CD4-positive, CD25-positive, alpha-beta regulatory T cell (primary cell): ENCODE measurements around the gene SLC4A11. TPM values are rescaled to one million over a fixed set of nuclear protein-coding genes. Genes with fewer than 3 reads are reported as not detected.
A peak's percentile ranks its signal among the peaks of the same experiment; 100 is the strongest.

ENCODE experiments used
- ATAC-seq, 2 donors: fragments of 150-1000 bp; cut with Tn5 transposase; one replicate each; pipeline ENCODE4 v1.10.0; 2021; ENCODE audit warnings: low read depth in 2 of 2, moderate number of reproducible peaks in 2 of 2, moderate library complexity in 1 of 2
- DNase-seq, 3 donors: peaks; one replicate each; pipeline versions ENCODE4 v3.0.0 to v3.0.0-alpha.2; 2012 to 2022; ENCODE audit warnings: mixed read lengths in 1 of 3
- H3K27ac ChIP-seq: one replicate; pipeline ENCODE4 v1.7.0; 2013; ENCODE audit warnings: mild to moderate bottlenecking, low read length; ENCODE audit not compliant: insufficient read depth, poor library complexity, severe bottlenecking
- H3K27me3 ChIP-seq: one replicate; pipeline ENCODE4 v1.7.0; 2013; ENCODE audit warnings: low read length; ENCODE audit not compliant: control insufficient read depth, insufficient read depth
- H3K36me3 ChIP-seq: one replicate; pipeline ENCODE4 v1.7.0; 2013; ENCODE audit warnings: mild to moderate bottlenecking, low read length, moderate library complexity; ENCODE audit not compliant: control insufficient read depth, insufficient read depth
- H3K4me1 ChIP-seq: 2 replicates; pipeline ENCODE4 v1.7.0; 2013; ENCODE audit warnings: mild to moderate bottlenecking, low read length; ENCODE audit not compliant: insufficient read depth, control insufficient read depth, poor library complexity, severe bottlenecking
- H3K4me3 ChIP-seq: one replicate; pipeline ENCODE4 v1.7.0; 2013; ENCODE audit warnings: low read depth, mild to moderate bottlenecking, low read length, moderate library complexity
- H3K9me3 ChIP-seq, 2 experiments: 1 replicate in 1 of 2; 2 replicates in 1 of 2; pipeline ENCODE4 v1.7.0; 2013; ENCODE audit warnings: low read length in 2 of 2, mild to moderate bottlenecking in 1 of 2, moderate library complexity in 1 of 2; ENCODE audit not compliant: control insufficient read depth in 2 of 2
- H3K27ac Mint-ChIP-seq, 3 donors: one replicate each; pipeline ENCODE4 v1.8.0; 2020 to 2022; ENCODE audit warnings: mild to moderate bottlenecking in 3 of 3, mixed read lengths in 3 of 3, moderate library complexity in 2 of 3
- H3K27me3 Mint-ChIP-seq: one replicate; pipeline ENCODE4 v1.8.0; 2022; ENCODE audit warnings: mild to moderate bottlenecking, mixed read lengths
- H3K36me3 Mint-ChIP-seq: one replicate; pipeline ENCODE4 v1.8.0; 2020; ENCODE audit warnings: mixed read lengths
- H3K4me1 Mint-ChIP-seq, 4 donors: one replicate each; pipeline ENCODE4 v1.8.0; 2020 to 2022; ENCODE audit warnings: mixed read lengths in 4 of 4, mild to moderate bottlenecking in 1 of 4
- H3K4me3 Mint-ChIP-seq, 4 donors: one replicate each; pipeline ENCODE4 v1.8.0; 2020 to 2022; ENCODE audit warnings: mild to moderate bottlenecking in 4 of 4, mixed read lengths in 4 of 4, moderate library complexity in 3 of 4
- H3K9me3 Mint-ChIP-seq, 7 donors: one replicate each; pipeline ENCODE4 v1.8.0; 2020 to 2022; ENCODE audit warnings: mixed read lengths in 7 of 7, mild to moderate bottlenecking in 3 of 7, moderate library complexity in 2 of 7
- polyA plus RNA-seq, 4 donors: library from polyadenylated mRNA; unstranded; fragments of 300-500 nt; fragmentation: Illumina TruSeq; gene quantifications; one replicate each; pipeline ENCODE4 v1.2.3, GENCODE V29; 2021
- total RNA-seq: library from RNA; stranded (reverse); gene quantifications from one replicate; pipeline ENCODE4 v1.2.3, GENCODE V29; 2022

The SLC4A11 gene
- total and polyA plus RNA-seq, 5 donors from 2014 or later: 0.51 to 0.52 TPM; not detected in 3

DNA sequence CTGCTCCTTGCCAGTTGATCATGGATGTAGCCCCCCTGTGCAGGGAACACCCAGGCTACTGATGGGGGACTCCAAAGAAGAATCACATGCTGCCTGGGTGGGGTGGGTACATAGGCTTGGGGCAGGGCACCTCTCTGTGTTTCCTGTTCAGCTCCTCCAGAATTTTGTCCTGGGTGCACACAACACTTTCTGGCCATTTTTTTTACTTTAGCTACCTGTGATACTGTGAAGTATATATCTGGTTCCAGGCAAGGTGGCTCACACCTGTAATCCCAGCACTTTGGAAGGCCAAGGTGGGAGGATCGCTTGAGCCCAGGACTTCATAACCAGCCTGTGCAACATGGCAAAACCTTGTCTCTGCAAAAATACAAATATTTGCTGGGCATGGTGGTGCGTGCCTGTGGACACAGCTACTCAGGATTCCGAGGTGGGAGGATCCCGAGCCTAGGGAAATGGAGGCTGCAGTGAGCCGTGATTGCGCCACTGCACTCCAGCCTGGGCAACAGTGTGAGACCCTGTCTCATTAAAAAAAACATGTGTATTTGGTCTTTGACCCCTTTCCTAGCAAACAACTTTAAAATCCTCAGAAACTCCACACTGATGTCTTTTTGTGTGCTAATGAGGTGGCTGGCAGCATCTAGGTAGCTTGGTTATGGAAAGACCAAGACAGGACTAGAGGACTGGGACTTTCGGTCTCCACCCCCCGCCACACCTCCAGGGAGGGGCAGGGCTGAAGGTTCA lies 14.1 kb downstream of the SLC4A11 start:
- DNase-seq: no peak
- no peaks in the 10 kb centered on the region for H3K9me3 ChIP-seq
- H3K4me3 ChIP-seq: no peak overlapping the region
- Mint-ChIP-seq H3K27ac (peak overlapping the region in 1 of 3 donors; percentile 32), H3K27me3 (no peaks in the 10 kb centered on the region), H3K4me3 (no peak overlapping the region), H3K36me3 (peaks cover 6% of the 10 kb centered on the region), H3K4me1 (peaks cover 0 to 30% (median 6%) of the 10 kb centered on the region in 4 donors), H3K9me3 (no peaks in the 10 kb centered on the region)
- H3K4me1 ChIP-seq: peaks cover 12% of the 10 kb centered on the region
- peaks cover 28% of the 10 kb centered on the region for H3K36me3 ChIP-seq
- H3K27ac ChIP-seq: no peak overlapping the region
- no peak for ATAC-seq
- no peaks in the 10 kb centered on the region for H3K27me3 ChIP-seq

- peaks cover 0 to 30% (median 6%) of the 10 kb centered on the region in 4 donors for H3K4me1 Mint-ChIP-seq
- peaks cover 28% of the 10 kb centered on the region for H3K36me3 ChIP-seq
These were observed 14.9 kb downstream of the SLC4A11 start for GRCh38 chr20:3223994-3224680.

GRCh38 chr20:3223651-3223993 lies 15.4 kb downstream of the SLC4A11 start:
- H3K36me3 Mint-ChIP-seq: peaks cover 6% of the 10 kb centered on the region
- Histone ChIP-seq H3K9me3 (no peaks in the 10 kb centered on the region), H3K4me1 (peaks cover 14% of the 10 kb centered on the region), H3K27ac (no peak overlapping the region), H3K27me3 (no peaks in the 10 kb centered on the region), H3K4me3 (no peak overlapping the region), H3K36me3 (peaks cover 28% of the 10 kb centered on the region)
- no peak for ATAC-seq
- peak overlapping the region in 2 of 4 donors; percentile 21 to 61 for H3K4me3 Mint-ChIP-seq
- no peaks in the 10 kb centered on the region for H3K27me3 Mint-ChIP-seq
- no peaks in the 10 kb centered on the region for H3K9me3 Mint-ChIP-seq
- no peak for DNase-seq
- H3K27ac Mint-ChIP-seq: peak overlapping the region in 2 of 3 donors; percentile 64 to 78
- H3K4me1 Mint-ChIP-seq: peaks cover 0 to 31% (median 6%) of the 10 kb centered on the region in 4 donors

More at GRCh38 chr20:3223994-3224680, 14.9 kb downstream of the SLC4A11 start:
- no peak overlapping the region for H3K4me3 Mint-ChIP-seq
- H3K27ac ChIP-seq: no peak overlapping the region
- no peaks in the 10 kb centered on the region for H3K9me3 ChIP-seq
- H3K4me3 ChIP-seq: no peak overlapping the region
- no peaks in the 10 kb centered on the region for H3K9me3 Mint-ChIP-seq
- peaks cover 6% of the 10 kb centered on the region for H3K36me3 Mint-ChIP-seq
- H3K27ac Mint-ChIP-seq: peak overlapping the region in 2 of 3 donors; percentile 41 to 78
- no peaks in the 10 kb centered on the region for H3K27me3 Mint-ChIP-seq
- no peaks in the 10 kb centered on the region for H3K27me3 ChIP-seq
- no peak for DNase-seq
- H3K4me1 ChIP-seq: peaks cover 12% of the 10 kb centered on the region
- ATAC-seq: no peak

GRCh38 chr20:3222635-3223600 lies 16.1 kb downstream of the SLC4A11 start:
- Histone ChIP-seq H3K9me3 (no peaks in the 10 kb centered on the region), H3K4me1 (peaks cover 19% of the 10 kb centered on the region), H3K36me3 (peaks cover 28% of the 10 kb centered on the region), H3K27me3 (no peaks in the 10 kb centered on the region), H3K27ac (no peak overlapping the region), H3K4me3 (no peak overlapping the region)
- Mint-ChIP-seq H3K27me3 (no peaks in the 10 kb centered on the region), H3K36me3 (peaks cover 6% of the 10 kb centered on the region), H3K4me3 (peak overlapping the region in 2 of 4 donors; percentile 32 to 61), H3K9me3 (no peaks in the 10 kb centered on the region), H3K4me1 (peaks cover 0 to 35% (median 6%) of the 10 kb centered on the region in 4 donors), H3K27ac (peak overlapping the region; percentile 64 to 78 (median 78))
- DNase-seq (peak in 2 of 3 donors; percentile 51 to 86), ATAC-seq (peak; percentile 66 to 81)

DNA sequence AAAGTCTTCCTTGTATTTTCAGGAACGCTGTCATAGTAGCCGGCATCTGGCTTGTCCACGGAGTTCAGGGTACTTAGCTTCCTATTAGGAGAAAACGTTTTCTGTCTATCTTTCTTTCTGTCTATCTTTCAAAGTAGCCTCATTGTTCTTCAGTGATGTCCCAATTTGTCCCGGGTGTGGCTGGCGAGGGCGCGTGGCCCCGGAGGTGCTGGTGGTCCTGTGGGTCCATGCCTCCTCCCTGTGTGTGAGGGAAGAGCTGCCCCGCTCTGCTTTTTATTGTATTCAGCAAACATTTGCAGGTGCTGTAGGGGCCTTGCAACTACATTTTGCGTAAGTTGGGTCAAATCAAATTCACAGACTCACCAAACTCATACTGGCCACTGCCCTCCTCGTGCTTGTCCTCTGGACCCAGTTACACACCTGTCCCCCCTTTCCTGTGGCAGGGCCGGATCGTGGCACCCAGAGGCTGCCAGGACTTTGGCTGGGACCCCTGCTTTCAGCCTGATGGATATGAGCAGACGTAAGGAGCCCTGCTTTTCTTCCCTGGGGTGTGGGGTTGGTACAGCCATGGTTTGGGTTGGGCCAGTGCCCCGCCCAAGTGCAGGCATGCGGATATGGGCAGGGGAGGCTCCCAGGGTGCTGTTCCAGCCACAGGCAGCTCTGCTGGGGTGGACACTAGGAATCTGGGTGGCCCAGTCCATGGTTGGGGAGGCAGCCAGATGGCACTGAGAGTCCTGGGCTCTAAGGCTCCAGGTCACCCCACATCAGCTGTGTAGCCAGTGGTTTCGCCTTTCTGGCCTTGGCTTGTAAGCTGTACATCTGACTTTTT lies 17.4 kb downstream of the SLC4A11 start:
- peaks cover 28% of the 10 kb centered on the region for H3K36me3 ChIP-seq
- H3K9me3 ChIP-seq: no peaks in the 10 kb centered on the region
- peaks cover 6% of the 10 kb centered on the region for H3K36me3 Mint-ChIP-seq
- DNase-seq (no peak), ATAC-seq (no peak)
- no peak overlapping the region for H3K4me3 ChIP-seq
- no peaks in the 10 kb centered on the region for H3K27me3 Mint-ChIP-seq
- H3K4me1 Mint-ChIP-seq: peaks cover 0 to 35% (median 6%) of the 10 kb centered on the region in 4 donors
- H3K27ac Mint-ChIP-seq: peak overlapping the region in 2 of 3 donors; percentile 12 to 76
- no peaks in the 10 kb centered on the region for H3K27me3 ChIP-seq
- peaks cover 19% of the 10 kb centered on the region for H3K4me1 ChIP-seq
- H3K27ac ChIP-seq: no peak overlapping the region
- no peak overlapping the region for H3K4me3 Mint-ChIP-seq
- no peaks in the 10 kb centered on the region for H3K9me3 Mint-ChIP-seq

GRCh38 chr20:3218307-3218988 lies 20.5 kb downstream of the SLC4A11 start:
- Histone ChIP-seq H3K27me3 (no peaks in the 10 kb centered on the region), H3K4me3 (no peak overlapping the region), H3K27ac (no peak overlapping the region), H3K36me3 (peaks cover 40% of the 10 kb centered on the region), H3K4me1 (peaks cover 16% of the 10 kb centered on the region), H3K9me3 (no peaks in the 10 kb centered on the region)
- no peaks in the 10 kb centered on the region for H3K27me3 Mint-ChIP-seq
- DNase-seq (peak; percentile 47 to 78 (median 70)), ATAC-seq (peak; percentile 78 to 82)
- peaks cover 0 to 27% (median 7%) of the 10 kb centered on the region in 4 donors for H3K4me1 Mint-ChIP-seq
- H3K4me3 Mint-ChIP-seq: no peak overlapping the region
- no peak overlapping the region for H3K27ac Mint-ChIP-seq
- H3K36me3 Mint-ChIP-seq: peaks cover 11% of the 10 kb centered on the region
- no peaks in the 10 kb centered on the region for H3K9me3 Mint-ChIP-seq
